Fibroblast of villous mesenchyme (primary cell): ENCODE data around the gene GP1BA. TPM values are rescaled to one million over a fixed set of nuclear protein-coding genes. Genes with fewer than 3 reads are reported as not detected.
"Not testable (repeated sequence)": the region's sequence is repeated elsewhere in the genome, so short reads cannot be mapped to it uniquely, and the experiment has no call there.

Source experiments
- DNase-seq: peaks from one replicate; pipeline ENCODE4 v3.0.0-alpha.2; 2010; ENCODE audit warnings: low read depth
- H3K4me3 ChIP-seq: 2 replicates; pipeline ENCODE4 v1.5.1; 2011; ENCODE audit warnings: low read depth, mild to moderate bottlenecking, low read length
- total RNA-seq: library from RNA; depleted of rRNA; stranded (reverse); fragments of >200 nt; gene quantifications from 2 replicates; pipeline ENCODE4 v1.2.3, GENCODE V29; 2012
- TF ChIP-seq, protein P1 (sequence below): IDR thresholded peaks from 2 replicates; pipeline ENCODE4 v1.5.1; 2012; ENCODE audit warnings: low read depth, mild to moderate bottlenecking, low read length; ENCODE audit not compliant: insufficient read depth

GP1BA gene
- total RNA-seq, 1 donor, result not detected

DNA sequence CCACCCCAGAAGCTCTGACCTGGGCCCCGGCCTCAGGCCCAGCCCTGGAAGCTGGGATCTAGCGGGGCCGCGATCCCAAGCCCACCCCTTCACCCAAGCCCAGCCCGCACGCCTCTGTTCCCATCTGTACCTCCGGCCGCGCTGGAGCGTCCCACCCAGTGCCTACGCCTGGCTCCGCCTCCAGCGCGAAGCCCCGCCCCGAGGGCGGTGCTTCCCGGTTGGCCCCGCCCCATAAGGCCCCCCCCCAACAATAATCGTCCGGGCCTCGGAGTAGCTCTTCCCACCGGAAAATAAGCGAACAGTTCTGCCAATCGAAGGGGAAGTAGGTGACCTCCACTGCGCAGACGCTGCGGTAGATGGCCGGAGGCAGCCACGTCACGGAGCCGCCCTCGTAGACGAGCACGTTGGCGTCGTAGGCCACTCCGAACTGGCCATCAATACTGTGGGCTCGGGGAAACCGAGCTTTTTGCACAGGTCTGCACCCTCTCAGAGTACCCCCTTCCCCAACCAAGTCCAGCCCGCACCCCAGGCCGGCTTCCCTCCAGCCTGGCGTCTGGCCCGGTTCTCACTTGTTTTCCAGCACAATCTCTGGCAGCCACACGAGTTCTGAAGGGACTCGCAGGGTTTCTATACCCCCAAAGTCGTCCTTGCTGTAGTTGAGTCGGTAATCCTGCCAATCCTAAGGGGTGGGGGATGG, 30.3 kb upstream of the GP1BA start:
- TF ChIP-seq, protein P1, sequence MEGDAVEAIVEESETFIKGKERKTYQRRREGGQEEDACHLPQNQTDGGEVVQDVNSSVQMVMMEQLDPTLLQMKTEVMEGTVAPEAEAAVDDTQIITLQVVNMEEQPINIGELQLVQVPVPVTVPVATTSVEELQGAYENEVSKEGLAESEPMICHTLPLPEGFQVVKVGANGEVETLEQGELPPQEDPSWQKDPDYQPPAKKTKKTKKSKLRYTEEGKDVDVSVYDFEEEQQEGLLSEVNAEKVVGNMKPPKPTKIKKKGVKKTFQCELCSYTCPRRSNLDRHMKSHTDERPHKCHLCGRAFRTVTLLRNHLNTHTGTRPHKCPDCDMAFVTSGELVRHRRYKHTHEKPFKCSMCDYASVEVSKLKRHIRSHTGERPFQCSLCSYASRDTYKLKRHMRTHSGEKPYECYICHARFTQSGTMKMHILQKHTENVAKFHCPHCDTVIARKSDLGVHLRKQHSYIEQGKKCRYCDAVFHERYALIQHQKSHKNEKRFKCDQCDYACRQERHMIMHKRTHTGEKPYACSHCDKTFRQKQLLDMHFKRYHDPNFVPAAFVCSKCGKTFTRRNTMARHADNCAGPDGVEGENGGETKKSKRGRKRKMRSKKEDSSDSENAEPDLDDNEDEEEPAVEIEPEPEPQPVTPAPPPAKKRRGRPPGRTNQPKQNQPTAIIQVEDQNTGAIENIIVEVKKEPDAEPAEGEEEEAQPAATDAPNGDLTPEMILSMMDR, result no peak
- H3K4me3 ChIP-seq, result no peak overlapping the region
- no peak for DNase-seq

DNA sequence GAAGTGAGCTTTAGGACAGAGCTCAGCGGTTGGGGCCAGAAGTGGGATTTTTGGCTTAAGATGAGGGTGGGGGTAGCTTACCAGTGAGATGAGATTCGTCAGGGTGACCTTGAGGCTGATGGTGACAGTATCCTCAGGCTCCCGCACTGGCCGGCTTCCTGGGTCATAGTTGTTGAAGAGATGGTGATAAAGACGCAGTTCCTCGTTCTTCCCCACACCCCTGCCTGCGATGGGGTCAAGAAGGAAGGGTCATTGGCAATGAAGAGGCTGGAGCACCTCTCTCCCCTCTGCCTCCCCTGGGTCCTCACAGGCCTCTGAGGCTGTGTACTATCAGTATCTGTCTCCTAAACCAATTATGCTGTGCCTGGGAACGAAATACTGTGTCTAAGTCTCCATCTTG, 29.5 kb upstream of the GP1BA start:
- H3K4me3 ChIP-seq, result no peak overlapping the region
- TF ChIP-seq, protein P1, result no peak
- DNase-seq, result no peak

DNA sequence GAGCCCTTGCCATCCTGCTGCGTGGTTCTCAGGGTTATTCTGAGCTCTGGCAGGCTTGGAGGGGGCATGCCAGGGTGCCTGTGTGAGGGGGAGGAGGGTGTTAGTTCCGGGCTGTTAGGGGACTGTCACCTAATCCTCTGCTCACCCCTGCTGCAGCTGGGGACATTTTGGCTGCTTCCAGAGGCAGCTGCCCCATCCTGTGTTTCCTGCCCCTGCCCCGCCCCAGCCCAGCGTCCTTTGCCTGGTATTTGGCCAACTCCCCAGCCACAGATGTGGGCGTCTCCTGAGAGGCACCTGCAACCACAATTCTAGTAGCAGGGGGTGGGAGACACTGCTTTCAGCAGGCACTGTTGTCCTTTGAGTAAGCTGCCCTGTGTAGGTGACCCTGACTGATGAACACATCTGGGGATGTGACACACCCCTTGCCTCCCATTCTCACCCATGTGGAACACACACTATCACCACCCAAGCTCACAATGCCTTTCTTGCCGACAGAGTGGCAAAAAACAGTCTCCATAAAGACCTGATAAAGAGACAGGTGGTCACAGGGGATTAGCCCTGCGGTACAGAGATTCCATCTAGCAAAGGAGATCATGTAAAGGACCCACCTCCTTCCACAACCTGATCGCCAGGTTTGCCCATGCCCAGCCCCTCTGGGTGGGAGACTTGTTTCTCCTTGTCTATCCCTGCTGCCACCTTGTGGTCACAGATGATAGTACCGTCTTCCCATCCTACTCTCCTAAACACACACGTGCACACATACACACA, 28.8 kb upstream of the GP1BA start, which contains the start of gene CHRNE:
Gene CHRNE (minus strand): TSS at position 48 of the 768 bp plus-strand sequence. CDS start 35 bp downstream, at position 13.
- no peak within 1 kb of the TSS for H3K4me3 ChIP-seq
- DNase-seq, result peak; percentile 79
- TF ChIP-seq, protein P1, result peak; percentile 76

DNA sequence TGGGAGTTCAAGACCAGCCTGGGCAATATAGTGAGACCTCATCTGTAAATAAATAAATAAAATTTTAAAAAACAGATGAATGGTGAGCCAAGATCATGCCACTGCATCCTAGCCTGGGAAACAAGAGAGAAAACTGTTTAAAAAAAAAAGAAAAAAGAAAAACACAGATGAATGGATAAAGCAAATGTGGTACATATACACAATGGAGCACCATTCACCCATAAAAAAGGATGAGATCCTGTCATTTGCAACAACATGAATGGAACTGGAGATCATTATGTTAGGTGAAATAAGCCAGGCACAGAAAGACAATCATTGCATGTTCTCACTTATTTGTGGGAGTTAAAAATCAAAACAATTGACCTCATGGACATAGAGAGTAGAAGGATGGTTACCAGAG, 25.4 kb upstream of the GP1BA start:
- not testable (repeated sequence) for H3K4me3 ChIP-seq, DNase-seq

DNA sequence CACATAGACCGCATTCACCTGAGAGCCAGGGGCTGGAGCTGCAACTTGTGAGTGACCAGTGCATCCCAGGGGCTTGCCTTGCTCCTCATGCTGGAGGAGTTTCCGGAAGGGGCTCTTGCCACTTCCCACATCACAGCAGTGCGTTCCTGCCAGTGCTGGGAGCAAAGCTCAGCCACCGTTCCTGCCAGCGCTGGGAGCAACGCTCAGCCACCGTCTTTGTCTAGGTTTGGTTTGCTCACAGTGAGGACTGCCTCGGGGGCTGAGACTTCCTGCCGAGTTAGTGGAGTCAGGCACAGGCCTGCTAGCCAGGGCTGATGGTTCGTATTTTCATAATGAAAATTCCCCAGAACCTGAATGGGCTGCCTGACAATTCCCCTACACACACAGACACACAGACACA, 23.8 kb upstream of the GP1BA start:
- no peak overlapping the region for H3K4me3 ChIP-seq
- DNase-seq, result no peak
- TF ChIP-seq, protein P1, result no peak

DNA sequence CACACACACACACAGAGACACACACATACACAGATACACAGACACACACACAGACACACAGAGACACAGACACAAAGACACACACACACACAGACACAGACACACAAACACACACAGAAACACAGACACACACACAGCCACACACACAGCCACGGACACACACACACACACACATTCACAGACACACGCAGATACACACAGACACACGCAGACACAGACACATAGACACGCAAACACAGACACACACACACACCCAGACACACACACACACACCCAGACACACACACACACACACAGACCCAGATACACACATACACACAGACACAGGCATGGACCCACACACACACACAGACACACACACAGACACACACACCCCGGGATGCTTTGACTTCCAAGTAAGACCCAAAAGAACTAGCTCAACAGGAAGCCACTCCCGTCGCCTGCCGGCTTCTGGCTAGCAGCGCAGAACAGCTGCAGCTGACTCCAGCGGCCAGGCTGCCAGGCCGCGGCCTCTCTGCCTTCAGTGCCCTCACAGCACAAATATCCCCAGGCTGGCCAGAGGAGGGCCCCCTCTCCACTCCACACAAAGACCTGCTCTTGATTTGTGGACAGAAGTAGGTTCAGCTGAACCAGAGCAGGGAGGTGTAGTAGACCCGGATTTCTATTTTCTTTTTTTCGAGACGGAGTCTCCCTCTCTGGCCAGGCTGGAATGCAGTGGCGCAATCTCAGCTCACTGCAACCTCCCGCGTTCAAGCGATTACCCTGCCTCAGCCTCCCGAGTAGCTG, 23.2 kb upstream of the GP1BA start:
- DNase-seq, result peak; percentile 96
- TF ChIP-seq, protein P1, result peak; percentile 91
- H3K4me3 ChIP-seq, result no peak overlapping the region

DNA sequence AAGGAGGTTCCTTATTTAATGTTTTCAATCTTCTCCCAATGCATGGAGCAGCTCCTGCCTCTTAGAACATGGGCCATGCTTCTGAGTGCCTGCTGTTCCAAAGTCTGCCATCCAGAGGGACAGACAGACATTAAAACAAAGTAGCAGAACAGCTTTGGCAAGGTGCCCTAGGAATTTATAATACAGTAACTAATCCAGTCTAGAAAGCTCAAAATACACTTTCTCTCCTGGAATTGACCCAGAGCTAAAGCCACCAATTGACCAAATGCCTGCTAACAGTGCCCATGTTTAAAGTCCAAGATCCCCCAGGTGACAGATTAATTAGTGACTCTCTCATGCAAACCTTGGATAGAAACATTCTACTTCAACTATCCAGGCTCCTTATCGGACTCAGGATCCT, 18.1 kb upstream of the GP1BA start:
- TF ChIP-seq, protein P1, result no peak
- H3K4me3 ChIP-seq, result no peak overlapping the region
- DNase-seq, result no peak

DNA sequence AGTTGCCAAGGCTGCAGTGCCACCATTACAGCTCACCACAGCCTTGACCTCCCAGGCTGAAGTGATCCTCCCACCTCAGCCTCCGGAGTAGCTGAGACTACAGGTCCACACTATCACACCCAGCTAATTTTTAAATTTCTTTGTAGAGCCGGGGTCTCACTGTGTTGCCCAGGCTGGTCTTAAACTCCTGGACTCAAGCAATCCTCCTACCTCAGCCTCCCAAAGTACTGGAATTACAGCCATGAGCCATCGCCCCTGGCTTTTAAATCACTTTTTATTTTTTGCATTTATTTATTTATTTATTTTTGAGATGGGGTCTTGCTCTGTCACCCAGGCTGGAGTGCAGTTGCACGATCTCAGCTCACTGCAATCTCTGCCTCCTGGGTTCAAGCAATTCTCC, 17.5 kb upstream of the GP1BA start:
- not testable (repeated sequence) for H3K4me3 ChIP-seq, DNase-seq
